HT-29 (cell line): ENCODE data around the gene BORCS6. TPM values are rescaled to one million over a fixed set of nuclear protein-coding genes. Genes with fewer than 3 reads are reported as not detected.
"Not testable (repeated sequence)": the region's sequence is repeated elsewhere in the genome, so short reads cannot be mapped to it uniquely, and the experiment has no call there.

Experiments used
- DNase-seq: peaks from one replicate; pipeline ENCODE4 v3.0.0-alpha.2; 2015; ENCODE audit warnings: low spot score
- total RNA-seq: library from RNA; depleted of rRNA; stranded (reverse); fragments of >200 nt; shearing (Covaris generic); gene quantifications from 2 replicates; pipeline ENCODE4 v1.2.3, GENCODE V29; 2014; rRNA removed

Gene BORCS6
- 12.4 and 12.8 TPM in 2 replicates for total RNA-seq

GRCh38 chr17:8189711-8190477 lies at the start of gene BORCS6:
Gene BORCS6 (minus strand): TSS chr17:8190180. CDS start chr17:8190140, 40 bp downstream.
- DNase-seq: peak; percentile 92

- no peak for DNase-seq
Measured at GRCh38 chr17:8237886-8238285, 47.9 kb upstream of the BORCS6 start.

GRCh38 chr17:8237175-8237574 lies 47.2 kb upstream of the BORCS6 start:
- DNase-seq: no peak

- DNase-seq: no peak
Measured at GRCh38 chr17:8235676-8236075, 45.7 kb upstream of the BORCS6 start.

GRCh38 chr17:8234361-8235270 lies 44.6 kb upstream of the BORCS6 start:
- no peak for DNase-seq

- no peak for DNase-seq
Measured at GRCh38 chr17:8231701-8232100, 41.7 kb upstream of the BORCS6 start.

- DNase-seq: no peak
Measured at GRCh38 chr17:8227238-8227581, 37.2 kb upstream of the BORCS6 start.

- peak; percentile 13 for DNase-seq
Measured at GRCh38 chr17:8226536-8227237, 36.7 kb upstream of the BORCS6 start.

GRCh38 chr17:8225813-8226535 lies 36.0 kb upstream of the BORCS6 start:
- peak; percentile 26 for DNase-seq

GRCh38 chr17:8224891-8225812 lies 35.2 kb upstream of the BORCS6 start:
- DNase-seq: no peak

- peak; percentile 70 for DNase-seq
Measured at GRCh38 chr17:8223356-8224126, 33.6 kb upstream of the BORCS6 start.

- DNase-seq: peak; percentile 87
Measured at GRCh38 chr17:8222630-8223355, 32.8 kb upstream of the BORCS6 start.

GRCh38 chr17:8222380-8222629 lies 32.3 kb upstream of the BORCS6 start:
- no peak for DNase-seq

GRCh38 chr17:8221663-8222379 lies 31.8 kb upstream of the BORCS6 start:
- peak; percentile 93 for DNase-seq

GRCh38 chr17:8220783-8221662 lies 31.0 kb upstream of the BORCS6 start:
- DNase-seq: peak; percentile 95

GRCh38 chr17:8214000-8214399 lies 24.0 kb upstream of the BORCS6 start:
- DNase-seq: not testable (repeated sequence)
